ENCODE results near the gene SCAF8.

SCAF8 gene

GRCh38 chr6:154754152-154754551 lies 20.9 kb downstream of the SCAF8 start:
- no peak for TF ChIP-seq CTCF (IDR thresholded peaks at IDR 0.05; ENCODE audit: insufficient read depth, low read length, poor library complexity, severe bottlenecking)
- no peak for TF ChIP-seq EZH2phosphoT487 (conservative IDR thresholded peaks at IDR 0.05; ENCODE audit: low read length)
- Histone ChIP-seq H2AFZ (ENCODE audit: low read depth, low read length, severe bottlenecking) (no peak overlapping the region), H3K9ac (ENCODE audit: low read length) (no peak overlapping the region), H3K9me2 (replicated peaks; ENCODE audit: insufficient read depth, low read length) (no peaks in the 10 kb centered on the region), H3K79me2 (ENCODE audit: insufficient read depth, low read length) (peaks cover 100% of the 10 kb centered on the region), H3K4me3 (ENCODE audit: insufficient read depth, low read length, poor library complexity, severe bottlenecking) (no peak overlapping the region), H3K27me3 (ENCODE audit: low read length) (no peaks in the 10 kb centered on the region), H3K9me3 (ENCODE audit: insufficient read depth, low read length) (no peaks in the 10 kb centered on the region), H3K4me2 (ENCODE audit: low read depth, low read length, poor library complexity, severe bottlenecking) (no peak overlapping the region), H3K36me3 (ENCODE audit: low read length) (no peaks in the 10 kb centered on the region; the same call in 1 of the 2 replicates), H3K27ac (ENCODE audit: low read depth, low read length) (no peak overlapping the region), H3F3A (ENCODE audit: insufficient read depth) (0 out of 2 replicates have a peak, but pooled peaks cover 10% of the 10 kb centered on the region), H4K20me1 (ENCODE audit: low read depth, low read length) (peaks cover 33% of the 10 kb centered on the region)

GRCh38 chr6:154757352-154758050 lies 24.3 kb downstream of the SCAF8 start:
- Histone ChIP-seq H4K20me1 (ENCODE audit: low read depth, low read length) (peaks cover 37% of the 10 kb centered on the region), H3K9me3 (ENCODE audit: insufficient read depth, low read length) (no peaks in the 10 kb centered on the region)

GRCh38 chr6:154758125-154758524 lies 24.9 kb downstream of the SCAF8 start:
- Histone ChIP-seq H3K79me2 (ENCODE audit: insufficient read depth, low read length) (peaks cover 100% of the 10 kb centered on the region), H3K9me2 (replicated peaks; ENCODE audit: insufficient read depth, low read length) (no peaks in the 10 kb centered on the region), H4K20me1 (ENCODE audit: low read depth, low read length) (peaks cover 36% of the 10 kb centered on the region), H3K27me3 (ENCODE audit: low read length) (no peaks in the 10 kb centered on the region), H3K4me3 (ENCODE audit: insufficient read depth, low read length, poor library complexity, severe bottlenecking) (no peak overlapping the region), H3K4me2 (ENCODE audit: low read depth, low read length, poor library complexity, severe bottlenecking) (no peak overlapping the region), H3K36me3 (ENCODE audit: low read length) (no peaks in the 10 kb centered on the region; the same call in 1 of the 2 replicates), H3F3A (ENCODE audit: insufficient read depth) (0 out of 2 replicates have a peak, but pooled peaks cover 6% of the 10 kb centered on the region), H3K9me3 (ENCODE audit: insufficient read depth, low read length) (no peaks in the 10 kb centered on the region), H2AFZ (ENCODE audit: low read depth, low read length, severe bottlenecking) (no peak overlapping the region), H3K9ac (ENCODE audit: low read length) (no peak overlapping the region), H3K27ac (ENCODE audit: low read depth, low read length) (no peak overlapping the region)
- TF ChIP-seq EZH2phosphoT487 (conservative IDR thresholded peaks at IDR 0.05; ENCODE audit: low read length) (no peak), CTCF (IDR thresholded peaks at IDR 0.05; ENCODE audit: insufficient read depth, low read length, poor library complexity, severe bottlenecking) (no peak)

More at GRCh38 chr6:154757352-154758050, 24.3 kb downstream of the SCAF8 start:
- Histone ChIP-seq H3K4me2 (ENCODE audit: low read depth, low read length, poor library complexity, severe bottlenecking) (no peak overlapping the region), H3K27me3 (ENCODE audit: low read length) (no peaks in the 10 kb centered on the region), H3K4me3 (ENCODE audit: insufficient read depth, low read length, poor library complexity, severe bottlenecking) (no peak overlapping the region), H3K9me2 (replicated peaks; ENCODE audit: insufficient read depth, low read length) (no peaks in the 10 kb centered on the region), H3K36me3 (ENCODE audit: low read length) (no peaks in the 10 kb centered on the region; the same call in 1 of the 2 replicates), H3K79me2 (ENCODE audit: insufficient read depth, low read length) (peaks cover 100% of the 10 kb centered on the region), H3F3A (ENCODE audit: insufficient read depth) (0 out of 2 replicates have a peak, but pooled peaks cover 6% of the 10 kb centered on the region), H3K9ac (ENCODE audit: low read length) (no peak overlapping the region), H3K27ac (ENCODE audit: low read depth, low read length) (no peak overlapping the region), H2AFZ (ENCODE audit: low read depth, low read length, severe bottlenecking) (no peak overlapping the region)
- TF ChIP-seq CTCF (IDR thresholded peaks at IDR 0.05; ENCODE audit: insufficient read depth, low read length, poor library complexity, severe bottlenecking) (no peak), EZH2phosphoT487 (conservative IDR thresholded peaks at IDR 0.05; ENCODE audit: low read length) (no peak)

All from SU-DHL-6 (cell line).